GM12864 (cell line): ENCODE results near the gene IL21R.

Experiments
- DNase-seq: peaks from one replicate; pipeline ENCODE4 v3.0.0-alpha.2; 2011; ENCODE audit warnings: low read depth
- H3K4me3 ChIP-seq: 2 replicates; pipeline ENCODE4 v1.5.1; 2011; ENCODE audit warnings: mild to moderate bottlenecking, low read depth, low read length, control low read depth
- TF ChIP-seq, protein P1 (sequence below): IDR thresholded peaks from 2 replicates; pipeline ENCODE4 v1.5.1; 2011; ENCODE audit warnings: low read depth, mild to moderate bottlenecking, moderate library complexity, low read length, control low read depth, inconsistent platforms; ENCODE audit errors: missing control alignments

IL21R gene

DNA sequence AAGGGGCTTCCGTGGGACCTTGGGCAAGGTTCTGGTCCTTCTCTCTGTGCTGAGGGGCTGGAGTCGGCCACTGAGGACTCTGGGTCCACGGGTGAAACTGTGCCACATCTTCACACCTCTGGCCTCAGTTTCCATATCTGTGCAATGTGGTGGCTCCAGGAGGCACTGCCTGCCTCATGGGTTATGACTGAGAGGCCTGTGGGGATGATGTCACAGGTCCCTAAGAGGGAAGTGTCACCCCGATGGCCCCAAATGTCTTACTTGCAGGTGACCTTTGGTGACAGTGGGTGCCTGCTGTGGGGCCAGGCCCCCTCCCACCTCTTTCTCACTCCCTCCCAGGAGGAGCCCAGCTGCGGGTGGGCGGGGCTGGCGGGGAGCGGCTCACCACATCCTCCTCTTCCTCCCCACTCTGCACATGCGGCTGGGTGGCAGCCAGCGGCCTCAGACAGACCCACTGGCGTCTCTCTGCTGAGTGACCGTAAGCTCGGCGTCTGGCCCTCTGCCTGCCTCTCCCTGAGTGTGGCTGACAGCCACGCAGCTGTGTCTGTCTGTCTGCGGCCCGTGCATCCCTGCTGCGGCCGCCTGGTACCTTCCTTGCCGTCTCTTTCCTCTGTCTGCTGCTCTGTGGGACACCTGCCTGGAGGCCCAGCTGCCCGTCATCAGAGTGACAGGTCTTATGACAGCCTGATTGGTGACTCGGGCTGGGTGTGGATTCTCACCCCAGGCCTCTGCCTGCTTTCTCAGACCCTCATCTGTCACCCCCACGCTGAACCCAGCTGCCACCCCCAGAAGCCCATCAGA, at the start of gene IL21R:
Gene IL21R (plus strand): TSS at position 407 of the 801 bp plus-strand sequence. CDS start 27,898 bp downstream, outside the sequence.
- peak within 1 kb of the TSS; percentile 74 for H3K4me3 ChIP-seq
- peak; percentile 82 for DNase-seq
- TF ChIP-seq, protein P1, sequence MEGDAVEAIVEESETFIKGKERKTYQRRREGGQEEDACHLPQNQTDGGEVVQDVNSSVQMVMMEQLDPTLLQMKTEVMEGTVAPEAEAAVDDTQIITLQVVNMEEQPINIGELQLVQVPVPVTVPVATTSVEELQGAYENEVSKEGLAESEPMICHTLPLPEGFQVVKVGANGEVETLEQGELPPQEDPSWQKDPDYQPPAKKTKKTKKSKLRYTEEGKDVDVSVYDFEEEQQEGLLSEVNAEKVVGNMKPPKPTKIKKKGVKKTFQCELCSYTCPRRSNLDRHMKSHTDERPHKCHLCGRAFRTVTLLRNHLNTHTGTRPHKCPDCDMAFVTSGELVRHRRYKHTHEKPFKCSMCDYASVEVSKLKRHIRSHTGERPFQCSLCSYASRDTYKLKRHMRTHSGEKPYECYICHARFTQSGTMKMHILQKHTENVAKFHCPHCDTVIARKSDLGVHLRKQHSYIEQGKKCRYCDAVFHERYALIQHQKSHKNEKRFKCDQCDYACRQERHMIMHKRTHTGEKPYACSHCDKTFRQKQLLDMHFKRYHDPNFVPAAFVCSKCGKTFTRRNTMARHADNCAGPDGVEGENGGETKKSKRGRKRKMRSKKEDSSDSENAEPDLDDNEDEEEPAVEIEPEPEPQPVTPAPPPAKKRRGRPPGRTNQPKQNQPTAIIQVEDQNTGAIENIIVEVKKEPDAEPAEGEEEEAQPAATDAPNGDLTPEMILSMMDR = no peak

DNA sequence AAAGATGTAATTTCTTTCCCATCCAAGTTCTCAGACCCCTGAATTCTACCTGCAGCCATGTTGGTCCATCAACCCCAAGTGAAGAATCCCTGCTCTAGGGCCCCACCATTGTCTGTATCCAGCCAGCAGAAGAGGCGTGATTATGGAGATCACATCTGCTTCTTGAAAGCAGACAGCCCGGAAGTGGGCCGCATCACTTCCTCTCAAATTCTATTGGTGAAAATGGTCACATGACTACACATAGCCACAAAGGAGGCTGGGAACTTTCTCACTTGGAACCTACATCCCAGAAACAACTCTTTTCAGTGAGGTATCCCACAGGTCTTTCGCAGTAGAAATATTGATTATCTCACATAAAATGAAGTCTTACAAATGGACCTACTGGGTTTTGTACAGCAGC, 48.1 kb upstream of the IL21R start:
- TF ChIP-seq, protein P1 = no peak
- DNase-seq = no peak

DNA sequence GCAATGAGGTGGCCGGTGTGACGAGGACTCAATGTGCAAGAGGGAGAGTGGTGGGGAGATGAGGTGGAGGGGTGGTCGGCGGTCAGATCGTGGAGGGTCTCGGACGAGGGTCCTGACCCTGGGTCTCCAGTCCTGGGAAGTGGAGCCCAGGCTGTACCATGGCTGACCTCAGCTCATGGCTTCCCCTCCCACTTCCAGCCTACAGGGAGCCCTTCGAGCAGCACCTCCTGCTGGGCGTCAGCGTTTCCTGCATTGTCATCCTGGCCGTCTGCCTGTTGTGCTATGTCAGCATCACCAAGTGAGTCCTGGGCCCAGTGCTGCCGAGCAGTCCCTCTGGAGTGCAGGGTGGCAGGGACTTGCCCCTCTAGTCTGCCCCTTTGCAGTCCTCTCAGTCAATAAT, 46.4 kb upstream of the IL21R start:
- DNase-seq = no peak
- H3K4me3 ChIP-seq = no peak overlapping the region
- TF ChIP-seq, protein P1 = peak; percentile 56

More for the DNA sequence above, 48.1 kb upstream of the IL21R start:
- no peak overlapping the region for H3K4me3 ChIP-seq

DNA sequence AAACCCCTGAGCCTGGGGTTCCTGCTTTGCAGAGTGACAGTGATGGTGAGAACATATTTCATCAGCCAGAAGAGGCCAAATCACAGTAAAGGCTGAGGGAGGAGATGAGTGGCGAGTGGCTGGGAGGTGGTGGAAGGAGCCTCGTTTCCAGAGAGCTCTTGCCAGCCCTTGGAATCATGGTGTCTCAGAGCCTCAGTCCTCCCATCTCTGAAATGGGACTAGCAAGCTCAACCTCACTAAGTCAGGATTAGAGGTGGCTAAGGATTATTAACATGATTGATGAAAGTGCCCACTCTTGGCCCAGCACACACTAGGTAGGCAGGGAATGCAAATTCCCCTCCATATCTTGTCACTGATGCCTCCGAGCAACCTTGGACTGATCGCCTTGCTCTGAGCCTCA, 45.2 kb upstream of the IL21R start:
- TF ChIP-seq, protein P1 = no peak
- H3K4me3 ChIP-seq = no peak overlapping the region
- no peak for DNase-seq

DNA sequence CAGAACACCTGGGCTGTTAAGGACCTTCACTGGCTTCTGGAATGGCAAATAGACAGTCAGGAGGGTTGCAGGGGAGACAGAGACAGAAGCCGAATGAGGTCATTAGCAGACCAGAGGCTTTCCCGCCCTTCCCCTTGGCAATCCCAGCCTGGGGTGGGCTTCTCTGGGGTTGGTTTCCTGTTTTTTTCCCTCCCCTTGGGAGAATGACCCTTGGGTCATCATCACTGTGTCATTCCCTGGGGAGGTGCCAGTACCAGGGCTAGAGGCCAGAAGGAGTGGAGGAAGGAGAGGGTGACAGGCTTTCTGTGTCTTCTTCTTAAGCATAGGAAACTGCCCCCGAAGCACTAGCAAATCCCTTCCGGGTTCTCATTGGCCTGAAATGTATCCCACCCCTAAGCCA, 42.9 kb upstream of the IL21R start:
- TF ChIP-seq, protein P1 = no peak
- DNase-seq = no peak
- no peak overlapping the region for H3K4me3 ChIP-seq

DNA sequence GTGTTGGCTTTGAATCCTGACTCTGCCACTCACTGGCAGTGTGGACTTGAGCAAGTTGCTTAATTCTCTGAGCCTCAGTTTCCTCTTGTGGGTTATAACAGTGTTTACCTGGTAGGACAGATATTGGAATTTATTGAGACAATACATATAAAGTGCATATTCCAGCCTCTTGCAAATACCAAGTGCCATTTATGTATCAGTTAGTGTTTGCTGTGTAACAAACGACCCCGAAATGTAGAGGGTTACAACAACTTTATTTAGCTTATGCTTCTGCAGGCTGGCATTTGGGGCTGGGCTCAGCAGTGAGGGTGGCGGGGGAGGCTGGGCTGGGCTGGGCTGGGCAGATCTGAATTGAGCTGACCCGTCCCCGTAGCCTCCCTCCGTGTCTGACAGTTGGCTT, 42.4 kb upstream of the IL21R start:
- TF ChIP-seq, protein P1 = no peak
- no peak for DNase-seq
- H3K4me3 ChIP-seq = no peak overlapping the region

DNA sequence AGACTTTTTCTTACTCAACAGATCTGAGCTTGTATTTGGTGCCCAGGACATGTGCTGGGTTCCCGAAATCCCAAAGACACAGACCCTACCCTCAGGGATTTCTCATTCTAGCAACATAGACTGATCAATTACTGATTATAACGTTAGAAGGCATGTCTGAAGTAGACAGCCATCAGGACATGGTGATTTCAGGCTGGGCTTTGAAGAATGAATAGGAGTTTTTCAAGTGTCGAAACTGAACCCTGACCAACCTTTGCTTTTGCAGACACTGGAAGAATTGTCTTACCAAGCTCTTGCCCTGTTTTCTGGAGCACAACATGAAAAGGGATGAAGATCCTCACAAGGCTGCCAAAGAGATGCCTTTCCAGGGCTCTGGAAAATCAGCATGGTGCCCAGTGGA, 40.0 kb upstream of the IL21R start:
- H3K4me3 ChIP-seq = no peak overlapping the region
- TF ChIP-seq, protein P1 = no peak
- DNase-seq = no peak
